Stimulated activated effector memory CD8-positive, alpha-beta T cell treated with anti-CD3 and anti-CD28 coated beads, Interleukin-12 subunit alpha, Interleukin-12 subunit beta, amount 100 ng/mL, for 72 hours (primary cell): ENCODE results near the gene SYT1.
"Not testable (repeated sequence)": the region's sequence is repeated elsewhere in the genome, so short reads cannot be mapped to it uniquely, and the experiment has no call there.

Experiments
- ATAC-seq: fragments of 150-1000 bp; cut with Tn5 transposase; 2 replicates; pipeline ENCODE4 v1.10.0; 2021
- DNase-seq, 2 donors: peaks; one replicate each; pipeline ENCODE4 v3.0.0; 2021 to 2022; ENCODE audit warnings: low spot score in 2 of 2
- H3K27ac Mint-ChIP-seq: one replicate; pipeline ENCODE4 v1.8.0; 2022; ENCODE audit warnings: mild to moderate bottlenecking, mixed read lengths
- H3K36me3 Mint-ChIP-seq: one replicate; pipeline ENCODE4 v1.8.0; 2022; ENCODE audit warnings: mild to moderate bottlenecking, mixed read lengths
- H3K4me1 Mint-ChIP-seq: one replicate; pipeline ENCODE4 v1.8.0; 2022; ENCODE audit warnings: mixed read lengths
- H3K4me3 Mint-ChIP-seq: one replicate; pipeline ENCODE4 v1.8.0; 2022; ENCODE audit warnings: mild to moderate bottlenecking, mixed read lengths
- H3K9me3 Mint-ChIP-seq: one replicate; pipeline ENCODE4 v1.8.0; 2022; ENCODE audit warnings: mixed read lengths

The SYT1 gene

GRCh38 chr12:79415746-79416435 is 551.3 kb downstream of the SYT1 start:
- Mint-ChIP-seq H3K36me3 (no peaks in the 10 kb centered on the region), H3K4me1 (no peaks in the 10 kb centered on the region), H3K27ac (no peak overlapping the region), H3K4me3 (no peak overlapping the region), H3K9me3 (no peaks in the 10 kb centered on the region)
- ATAC-seq, result no peak
- DNase-seq, result no peak

GRCh38 chr12:79420146-79420618 is 555.6 kb downstream of the SYT1 start:
- DNase-seq (no peak), ATAC-seq (no peak)
- H3K4me3 Mint-ChIP-seq, result no peak overlapping the region
- no peak overlapping the region for H3K27ac Mint-ChIP-seq
- no peaks in the 10 kb centered on the region for H3K4me1 Mint-ChIP-seq
- H3K9me3 Mint-ChIP-seq, result peaks cover 3% of the 10 kb centered on the region
- no peaks in the 10 kb centered on the region for H3K36me3 Mint-ChIP-seq

GRCh38 chr12:79421236-79421740 is 556.7 kb downstream of the SYT1 start:
- DNase-seq (no peak), ATAC-seq (no peak)
- Mint-ChIP-seq H3K36me3 (no peaks in the 10 kb centered on the region), H3K4me3 (no peak overlapping the region), H3K9me3 (peaks cover 3% of the 10 kb centered on the region), H3K27ac (no peak overlapping the region), H3K4me1 (no peaks in the 10 kb centered on the region)

- Mint-ChIP-seq H3K4me1 (no peaks in the 10 kb centered on the region), H3K27ac (no peak overlapping the region), H3K9me3 (peaks cover 6% of the 10 kb centered on the region), H3K36me3 (no peaks in the 10 kb centered on the region), H3K4me3 (no peak overlapping the region)
- ATAC-seq, result no peak
- DNase-seq, result no peak
Measured at GRCh38 chr12:79422060-79422812, 557.7 kb downstream of the SYT1 start.

GRCh38 chr12:79423560-79423959 is 559.0 kb downstream of the SYT1 start:
- H3K4me3 Mint-ChIP-seq, result no peak overlapping the region
- peaks cover 8% of the 10 kb centered on the region for H3K9me3 Mint-ChIP-seq
- H3K4me1 Mint-ChIP-seq, result no peaks in the 10 kb centered on the region
- no peaks in the 10 kb centered on the region for H3K36me3 Mint-ChIP-seq
- no peak for ATAC-seq
- DNase-seq, result no peak
- H3K27ac Mint-ChIP-seq, result no peak overlapping the region

- no peak for ATAC-seq
- H3K9me3 Mint-ChIP-seq, result peaks cover 8% of the 10 kb centered on the region
- H3K36me3 Mint-ChIP-seq, result no peaks in the 10 kb centered on the region
- DNase-seq, result no peak
- H3K27ac Mint-ChIP-seq, result no peak overlapping the region
- H3K4me3 Mint-ChIP-seq, result no peak overlapping the region
- H3K4me1 Mint-ChIP-seq, result no peaks in the 10 kb centered on the region
Measured at GRCh38 chr12:79424109-79424721, 559.6 kb downstream of the SYT1 start.

- no peaks in the 10 kb centered on the region for H3K36me3 Mint-ChIP-seq
Measured at GRCh38 chr12:79426121-79426520, 561.5 kb downstream of the SYT1 start.

GRCh38 chr12:79426744-79427143 is 562.2 kb downstream of the SYT1 start:
- not testable (repeated sequence) for H3K4me3 Mint-ChIP-seq, H3K9me3 Mint-ChIP-seq, H3K36me3 Mint-ChIP-seq, ATAC-seq, DNase-seq, H3K27ac Mint-ChIP-seq, H3K4me1 Mint-ChIP-seq

More at GRCh38 chr12:79426121-79426520, 561.5 kb downstream of the SYT1 start:
- ATAC-seq (no peak), DNase-seq (no peak)
- Mint-ChIP-seq H3K9me3 (peaks cover 8% of the 10 kb centered on the region), H3K4me3 (no peak overlapping the region), H3K27ac (no peak overlapping the region), H3K4me1 (no peaks in the 10 kb centered on the region)

- no peaks in the 10 kb centered on the region for H3K4me1 Mint-ChIP-seq
- no peaks in the 10 kb centered on the region for H3K36me3 Mint-ChIP-seq
- no peak for ATAC-seq
- H3K27ac Mint-ChIP-seq, result no peak overlapping the region
- no peaks in the 10 kb centered on the region for H3K9me3 Mint-ChIP-seq
- H3K4me3 Mint-ChIP-seq, result no peak overlapping the region
- no peak for DNase-seq
Measured at GRCh38 chr12:79433465-79434072, 569.0 kb downstream of the SYT1 start.

GRCh38 chr12:79434561-79434960 is 570.0 kb downstream of the SYT1 start:
- H3K9me3 Mint-ChIP-seq, result no peaks in the 10 kb centered on the region
- H3K27ac Mint-ChIP-seq, result no peak overlapping the region

GRCh38 chr12:79435742-79436141 is 571.2 kb downstream of the SYT1 start:
- Mint-ChIP-seq H3K9me3 (no peaks in the 10 kb centered on the region), H3K4me3 (no peak overlapping the region), H3K4me1 (no peaks in the 10 kb centered on the region), H3K27ac (no peak overlapping the region), H3K36me3 (no peaks in the 10 kb centered on the region)
- ATAC-seq, result no peak
- DNase-seq, result no peak

More at GRCh38 chr12:79434561-79434960, 570.0 kb downstream of the SYT1 start:
- H3K4me3 Mint-ChIP-seq, result no peak overlapping the region
- DNase-seq, result no peak
- no peaks in the 10 kb centered on the region for H3K36me3 Mint-ChIP-seq
- ATAC-seq, result no peak
- H3K4me1 Mint-ChIP-seq, result no peaks in the 10 kb centered on the region

- ATAC-seq (peak; percentile 11), DNase-seq (no peak)
- Mint-ChIP-seq H3K27ac (no peak overlapping the region), H3K4me3 (no peak overlapping the region), H3K36me3 (no peaks in the 10 kb centered on the region), H3K4me1 (no peaks in the 10 kb centered on the region), H3K9me3 (peaks cover 4% of the 10 kb centered on the region)
Measured at GRCh38 chr12:79438480-79439174, 574.1 kb downstream of the SYT1 start.

GRCh38 chr12:79439175-79439825 is 574.7 kb downstream of the SYT1 start:
- H3K27ac Mint-ChIP-seq, result no peak overlapping the region
- DNase-seq, result no peak
- ATAC-seq, result no peak
- H3K36me3 Mint-ChIP-seq, result no peaks in the 10 kb centered on the region
- peaks cover 4% of the 10 kb centered on the region for H3K9me3 Mint-ChIP-seq
- no peak overlapping the region for H3K4me3 Mint-ChIP-seq
- no peaks in the 10 kb centered on the region for H3K4me1 Mint-ChIP-seq

- no peaks in the 10 kb centered on the region for H3K36me3 Mint-ChIP-seq
- H3K9me3 Mint-ChIP-seq, result peaks cover 6% of the 10 kb centered on the region
- DNase-seq, result no peak
- H3K4me1 Mint-ChIP-seq, result no peaks in the 10 kb centered on the region
- no peak overlapping the region for H3K27ac Mint-ChIP-seq
- no peak overlapping the region for H3K4me3 Mint-ChIP-seq
- no peak for ATAC-seq
Measured at GRCh38 chr12:79441534-79441933, 577.0 kb downstream of the SYT1 start.
